ENCODE measurements around the gene LEMD1. TPM values are rescaled to one million over a fixed set of nuclear protein-coding genes. Genes with fewer than 3 reads are reported as not detected.

The LEMD1 gene
- total RNA-seq, 2 experiments from 2014 or later: 2.2 to 2.5 TPM

DNA sequence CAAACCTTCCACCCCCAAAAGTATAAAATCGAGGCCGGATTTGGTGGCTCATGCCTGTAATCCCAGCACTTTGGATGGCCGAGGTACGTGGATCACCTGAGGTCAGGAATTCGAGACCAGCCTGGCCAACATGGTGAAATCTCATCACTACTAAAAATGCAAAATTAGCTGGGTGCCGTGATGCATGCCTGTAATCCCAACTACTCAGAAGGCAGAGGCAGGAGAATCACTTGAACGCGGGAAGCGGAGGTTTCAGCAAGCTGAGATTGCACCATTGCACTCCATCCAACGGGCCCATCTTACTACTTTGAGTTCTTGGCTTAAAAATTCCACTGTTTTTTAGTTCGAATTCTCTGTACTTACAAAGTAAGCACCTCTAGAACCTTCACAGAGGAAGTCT, 76.1 kb downstream of the LEMD1 start:
- CTCF ChIA-PET: interaction anchor here (0.7 to 2.8 kb wide), 7 partner anchors 9 to 141 kb away, joined by 3 to 11 read pairs (median 6); no protein-coding TSS in a partner anchor

DNA sequence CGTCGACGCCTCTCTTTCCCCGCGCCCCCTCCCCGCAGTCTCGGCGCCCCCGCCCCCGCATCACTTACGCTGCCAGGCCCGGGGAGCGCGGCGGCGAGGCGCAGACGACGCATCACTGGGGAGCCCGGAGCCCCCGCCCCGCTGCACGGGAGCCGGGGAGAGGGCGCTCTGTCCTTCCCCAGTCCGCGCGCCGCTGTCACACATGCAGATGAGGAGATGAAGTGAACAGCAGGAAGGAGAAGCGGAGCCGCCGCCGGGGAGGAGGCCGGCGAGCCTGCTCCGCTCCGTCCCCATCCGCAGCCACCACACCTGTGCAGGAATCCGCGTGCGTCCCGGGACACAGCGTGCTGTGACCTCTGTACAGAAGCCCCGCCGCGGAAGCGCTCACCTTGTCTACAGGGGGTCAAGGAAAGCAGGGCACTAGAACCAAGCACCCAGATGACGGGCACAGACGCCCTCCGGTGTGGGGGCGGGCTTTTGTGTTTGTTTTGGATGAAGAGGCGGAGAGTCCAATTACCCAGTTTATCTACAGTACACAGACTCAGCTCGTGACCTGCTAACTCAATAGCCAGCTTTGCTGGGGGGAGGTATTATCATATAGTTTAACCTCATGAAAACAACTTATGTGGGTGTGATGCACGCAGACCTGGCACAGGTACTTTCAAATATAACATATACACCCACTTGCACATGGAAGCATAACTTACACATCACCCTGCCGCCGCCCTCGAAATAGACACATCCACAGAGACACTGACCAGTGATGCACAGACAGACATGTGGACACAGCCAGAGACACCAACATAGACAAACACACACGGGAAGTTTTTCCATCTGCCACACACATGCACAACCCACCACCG, 77.6 kb downstream of the LEMD1 start:
- Mint-ChIP-seq H3K9me3 (no peaks in the 10 kb centered on the region), H3K27ac (no peak overlapping the region), H3K4me3 (peak overlapping the region; percentile 54), H3K4me1 (ENCODE audit: low read depth) (peaks cover 8% of the 10 kb centered on the region), H3K27me3 (peaks cover 47% of the 10 kb centered on the region), H3K36me3 (no peaks in the 10 kb centered on the region)
- peak; percentile 65 for DNase-seq
- ChIA-PET CTCF (interaction anchor here (1.0 to 2.8 kb wide), 5 partner anchors 7 to 179 kb away, joined by 3 to 11 read pairs (median 8); no protein-coding TSS in a partner anchor), POLR2A (no interaction called here)
- intact Hi-C loops (cut with micrococcal nuclease): no loop called here

More for the DNA sequence above, 76.1 kb downstream of the LEMD1 start:
- DNase-seq: no peak
- intact Hi-C loops (cut with micrococcal nuclease): no loop called here
- Mint-ChIP-seq H3K4me1 (ENCODE audit: low read depth) (peaks cover 6% of the 10 kb centered on the region), H3K4me3 (no peak overlapping the region), H3K27ac (no peak overlapping the region), H3K27me3 (peaks cover 47% of the 10 kb centered on the region), H3K36me3 (no peaks in the 10 kb centered on the region), H3K9me3 (no peaks in the 10 kb centered on the region)
- POLR2A ChIA-PET: no interaction called here

DNA sequence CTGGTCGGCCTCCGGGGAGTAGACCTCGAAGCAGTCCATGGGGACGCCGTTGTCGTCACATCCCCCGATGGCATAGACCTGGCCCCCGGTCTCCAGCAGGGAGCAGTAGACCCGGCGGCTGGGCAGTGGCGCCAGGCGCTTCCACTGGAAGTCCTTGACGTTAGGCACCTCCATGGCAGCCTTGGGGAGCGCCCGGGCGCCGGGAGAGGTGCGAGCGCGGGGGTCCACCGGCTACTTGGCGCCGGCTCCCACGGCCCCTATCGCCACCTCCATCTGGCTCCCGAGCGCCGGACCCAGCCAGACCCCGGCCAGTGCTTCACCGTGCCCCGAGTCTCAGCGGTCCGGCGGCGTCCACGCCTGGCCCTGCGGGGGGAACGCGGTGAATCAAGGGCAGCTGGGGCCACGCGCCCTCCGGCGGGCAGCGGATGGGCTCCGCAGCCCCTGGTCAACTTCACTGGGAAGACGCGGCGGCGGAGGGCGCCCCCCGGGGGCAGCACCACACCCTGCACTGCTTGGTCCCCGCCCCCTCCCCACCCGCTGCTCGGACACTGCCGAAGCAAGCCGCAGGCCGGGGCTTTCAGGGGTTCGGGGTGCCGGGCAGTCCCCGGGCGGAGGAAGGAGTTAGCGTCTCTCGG, 78.3 kb downstream of the LEMD1 start:
- ChIA-PET POLR2A (no interaction called here), CTCF (no interaction called here)
- no peaks in the 10 kb centered on the region for H3K36me3 Mint-ChIP-seq
- no peaks in the 10 kb centered on the region for H3K9me3 Mint-ChIP-seq
- H3K27me3 Mint-ChIP-seq: peaks cover 43% of the 10 kb centered on the region
- intact Hi-C loops (cut with micrococcal nuclease): no loop called here
- no peak overlapping the region for H3K27ac Mint-ChIP-seq
- H3K4me3 Mint-ChIP-seq: no peak overlapping the region
- H3K4me1 Mint-ChIP-seq (ENCODE audit: low read depth): peaks cover 8% of the 10 kb centered on the region
- DNase-seq: peak; percentile 36

DNA sequence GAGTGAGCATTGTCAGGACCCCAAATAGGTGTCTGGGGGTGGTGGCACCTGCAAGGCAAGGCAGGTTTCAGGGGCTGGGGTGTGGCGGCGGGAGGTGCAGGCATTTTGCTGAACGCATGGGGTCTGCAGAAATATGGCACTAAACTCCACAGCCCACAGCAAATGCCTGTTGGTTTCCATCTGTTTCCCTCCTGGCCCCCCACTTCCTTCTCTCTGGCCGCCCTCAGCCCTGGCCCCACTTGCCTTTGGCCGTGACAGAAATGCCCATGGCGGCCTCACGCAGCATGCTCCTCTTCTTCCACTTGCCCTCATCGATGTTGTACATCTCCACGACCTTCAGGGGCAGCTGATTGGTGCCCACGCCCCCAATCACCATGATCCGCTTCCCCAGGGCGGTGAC, 78.9 kb downstream of the LEMD1 start:
- no peaks in the 10 kb centered on the region for H3K9me3 Mint-ChIP-seq
- CTCF ChIA-PET: interaction anchor here (1.0 to 1.2 kb wide), 2 partner anchors 12 to 182 kb away, joined by 3 to 4 read pairs; no protein-coding TSS in a partner anchor
- H3K27me3 Mint-ChIP-seq: peaks cover 39% of the 10 kb centered on the region
- no peaks in the 10 kb centered on the region for H3K36me3 Mint-ChIP-seq
- no peak overlapping the region for H3K4me3 Mint-ChIP-seq
- POLR2A ChIA-PET: no interaction called here
- H3K27ac Mint-ChIP-seq: no peak overlapping the region
- H3K4me1 Mint-ChIP-seq (ENCODE audit: low read depth): peaks cover 8% of the 10 kb centered on the region
- no peak for DNase-seq
- intact Hi-C loops (cut with micrococcal nuclease): no loop called here

DNA sequence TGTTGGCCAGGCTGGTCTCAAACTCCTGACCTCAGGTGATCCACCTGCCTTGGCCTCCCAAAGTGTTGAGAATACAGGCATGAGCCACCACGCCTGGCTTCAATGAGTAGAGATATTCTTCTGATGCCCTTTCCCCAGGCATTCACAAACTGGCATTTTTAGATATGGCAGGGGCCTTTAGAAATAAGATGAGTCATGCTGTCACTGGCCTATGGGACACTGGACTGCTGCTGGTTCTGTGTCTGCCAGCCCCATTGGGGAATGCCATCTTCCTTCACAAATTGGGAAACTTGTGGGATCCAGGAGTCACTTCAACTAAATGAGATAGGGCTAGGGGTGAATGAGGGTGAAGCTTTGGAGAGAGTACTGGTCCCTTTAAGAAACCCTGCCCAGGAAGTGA, 81.2 kb downstream of the LEMD1 start:
- Mint-ChIP-seq H3K27ac (no peak overlapping the region), H3K4me3 (no peak overlapping the region), H3K36me3 (no peaks in the 10 kb centered on the region), H3K4me1 (ENCODE audit: low read depth) (peaks cover 8% of the 10 kb centered on the region), H3K27me3 (peaks cover 26% of the 10 kb centered on the region), H3K9me3 (no peaks in the 10 kb centered on the region)
- ChIA-PET POLR2A (no interaction called here), CTCF (interaction anchor here (1.7 kb wide), 1 partner anchor 67 kb away, joined by 8 read pairs; no protein-coding TSS in a partner anchor)
- intact Hi-C loops (cut with micrococcal nuclease): no loop called here
- DNase-seq: no peak

DNA sequence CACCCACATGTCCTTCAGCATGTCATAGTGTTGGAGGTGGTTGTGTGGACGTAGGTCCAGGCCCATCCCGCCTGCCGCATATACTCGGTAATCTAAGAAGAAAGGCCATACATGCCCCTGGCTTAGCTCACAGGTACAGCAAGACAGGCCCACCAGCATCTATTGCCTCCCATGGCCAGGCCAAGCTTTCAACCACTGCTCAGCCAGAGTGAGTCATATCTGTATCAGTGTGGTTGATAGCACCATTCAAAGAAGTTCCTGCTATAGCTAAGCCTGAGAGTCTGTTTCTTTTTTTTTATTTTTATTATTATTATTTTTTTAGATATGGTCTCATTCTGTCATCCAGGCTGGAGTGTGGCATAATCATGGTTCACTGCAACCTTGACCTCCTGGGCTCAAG, 82.1 kb downstream of the LEMD1 start:
- H3K36me3 Mint-ChIP-seq: no peaks in the 10 kb centered on the region
- DNase-seq: no peak
- H3K4me3 Mint-ChIP-seq: no peak overlapping the region
- no peak overlapping the region for H3K27ac Mint-ChIP-seq
- ChIA-PET POLR2A (no interaction called here), CTCF (interaction anchor here (0.6 to 1.9 kb wide), 6 partner anchors 9 to 185 kb away, joined by 3 to 16 read pairs (median 4); no protein-coding TSS in a partner anchor)
- intact Hi-C loops (cut with micrococcal nuclease): loop anchor here (5.0 kb wide), 1 partner anchor 148 kb away; no protein-coding TSS in a partner anchor
- peaks cover 19% of the 10 kb centered on the region for H3K27me3 Mint-ChIP-seq
- H3K4me1 Mint-ChIP-seq (ENCODE audit: low read depth): peaks cover 8% of the 10 kb centered on the region
- no peaks in the 10 kb centered on the region for H3K9me3 Mint-ChIP-seq

DNA sequence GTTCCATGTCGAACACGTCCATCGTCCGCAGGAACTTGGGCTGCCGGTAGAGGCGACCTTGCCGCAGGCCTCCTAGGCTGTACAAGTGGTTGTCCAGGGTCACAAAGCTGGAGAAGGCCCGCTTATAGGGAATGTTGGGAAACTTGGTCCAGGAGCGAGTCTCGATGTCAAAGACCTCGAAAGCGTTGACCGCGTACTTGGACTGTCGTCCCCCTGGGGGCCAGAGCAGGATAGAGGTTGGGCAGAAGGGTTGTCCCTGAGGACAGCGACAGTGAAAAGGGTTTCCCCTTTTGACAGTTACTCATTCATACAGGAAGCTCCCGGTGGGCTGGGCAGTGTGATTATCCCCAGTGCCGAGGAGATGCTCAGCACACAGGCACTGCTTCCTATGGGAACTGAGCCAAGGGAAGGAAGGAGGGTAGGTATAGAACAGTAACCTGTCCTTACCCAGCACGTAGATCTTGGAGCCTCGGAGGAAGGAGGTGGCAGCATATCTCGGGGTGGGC, 82.6 kb downstream of the LEMD1 start:
- ChIA-PET CTCF (interaction anchor here (0.6 to 28.8 kb wide), 8 partner anchors 10 to 185 kb away, joined by 3 to 1370 read pairs (median 6); no protein-coding TSS in a partner anchor), POLR2A (no interaction called here)
- DNase-seq: no peak
- H3K27me3 Mint-ChIP-seq: peaks cover 14% of the 10 kb centered on the region
- H3K9me3 Mint-ChIP-seq: no peaks in the 10 kb centered on the region
- H3K27ac Mint-ChIP-seq: no peak overlapping the region
- H3K36me3 Mint-ChIP-seq: no peaks in the 10 kb centered on the region
- H3K4me3 Mint-ChIP-seq: no peak overlapping the region
- peaks cover 4% of the 10 kb centered on the region for H3K4me1 Mint-ChIP-seq (ENCODE audit: low read depth)
- intact Hi-C loops (cut with micrococcal nuclease): loop anchor here (5.0 kb wide), 1 partner anchor 148 kb away; no protein-coding TSS in a partner anchor

DNA sequence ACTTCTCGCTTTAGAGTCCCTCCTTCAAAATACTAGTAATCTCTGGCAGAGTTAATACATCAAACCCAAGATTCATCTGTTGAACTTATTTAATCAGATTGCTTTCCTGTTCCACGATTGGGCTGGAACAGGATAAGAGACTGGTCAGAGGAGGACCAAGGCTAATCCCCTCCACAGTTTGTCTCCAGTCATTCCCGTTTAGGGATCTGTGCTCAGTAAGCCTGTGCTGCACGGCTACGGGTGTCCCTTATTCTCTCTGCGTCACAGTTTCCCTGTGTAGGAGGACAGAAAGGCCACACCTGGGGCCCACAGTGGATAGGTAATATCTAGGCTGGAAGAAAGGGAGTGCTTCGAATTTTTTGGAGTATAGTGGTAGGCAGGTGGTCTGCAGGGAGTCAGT, 83.8 kb downstream of the LEMD1 start:
- Mint-ChIP-seq H3K27ac (no peak overlapping the region), H3K4me3 (no peak overlapping the region), H3K27me3 (peaks cover 10% of the 10 kb centered on the region), H3K4me1 (ENCODE audit: low read depth) (peaks cover 3% of the 10 kb centered on the region), H3K9me3 (no peaks in the 10 kb centered on the region), H3K36me3 (no peaks in the 10 kb centered on the region)
- CTCF ChIA-PET: interaction anchor here (0.7 to 28.8 kb wide), 10 partner anchors 7 to 184 kb away, joined by 3 to 1370 read pairs (median 22); no protein-coding TSS in a partner anchor
- DNase-seq: no peak
- intact Hi-C loops (cut with micrococcal nuclease): loop anchor here (5.0 kb wide), 1 partner anchor 149 kb away; no protein-coding TSS in a partner anchor
- POLR2A ChIA-PET: no interaction called here

DNA sequence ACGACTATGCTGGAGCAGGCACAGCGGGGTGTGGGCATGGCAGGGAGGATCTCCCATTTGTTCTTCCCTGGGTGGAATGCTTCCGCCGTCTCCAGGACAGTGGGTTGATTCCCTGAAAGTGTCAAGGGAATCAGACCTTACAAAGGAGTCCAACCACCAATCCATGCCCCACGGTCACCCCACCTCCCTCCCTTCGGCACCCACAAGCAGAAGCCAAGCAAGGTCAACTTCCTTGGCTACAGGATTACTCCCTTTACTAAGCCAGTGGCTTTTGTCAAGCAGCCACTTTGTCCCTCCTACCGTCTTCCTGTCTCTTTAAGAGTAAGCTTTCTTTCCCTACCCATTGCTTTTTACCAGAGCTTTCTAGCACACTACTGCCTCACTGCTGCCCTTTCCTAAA, 84.4 kb downstream of the LEMD1 start:
- Mint-ChIP-seq H3K27ac (no peak overlapping the region), H3K36me3 (no peaks in the 10 kb centered on the region), H3K27me3 (peaks cover 4% of the 10 kb centered on the region), H3K4me3 (no peak overlapping the region), H3K4me1 (ENCODE audit: low read depth) (peaks cover 3% of the 10 kb centered on the region), H3K9me3 (no peaks in the 10 kb centered on the region)
- no peak for DNase-seq
- intact Hi-C loops (cut with micrococcal nuclease): loop anchor here (5.0 kb wide), 1 partner anchor 150 kb away; no protein-coding TSS in a partner anchor
- POLR2A ChIA-PET: interaction anchor here (0.6 kb wide), 1 partner anchor 148 kb away, joined by 3 read pairs; no protein-coding TSS in a partner anchor
- CTCF ChIA-PET: interaction anchor here (0.6 to 28.8 kb wide), 20 partner anchors 8 to 295 kb away, joined by 3 to 1370 read pairs (median 4); no protein-coding TSS in a partner anchor

DNA sequence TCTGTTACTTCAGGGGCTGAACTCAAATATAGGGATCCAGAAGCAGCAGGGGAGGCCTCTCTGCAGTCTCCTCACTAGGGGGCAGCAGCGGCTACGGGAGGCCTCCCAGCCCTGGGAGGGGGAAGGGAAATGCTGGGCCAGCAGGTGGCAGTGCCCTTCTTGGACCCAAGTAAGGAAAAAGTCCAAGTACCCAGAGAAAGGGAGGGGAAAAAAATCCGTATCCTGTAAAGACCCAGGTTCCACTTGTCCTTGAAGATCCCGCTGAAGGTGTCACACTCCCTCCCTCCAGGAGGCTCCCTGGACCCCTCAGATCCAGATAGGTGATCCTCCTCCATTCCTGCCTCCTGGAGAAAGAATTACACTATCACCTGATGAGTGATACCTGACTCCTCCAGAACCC, 86.2 kb downstream of the LEMD1 start:
- Mint-ChIP-seq H3K27ac (no peak overlapping the region), H3K36me3 (no peaks in the 10 kb centered on the region), H3K9me3 (no peaks in the 10 kb centered on the region), H3K4me1 (ENCODE audit: low read depth) (peaks cover 3% of the 10 kb centered on the region), H3K27me3 (no peaks in the 10 kb centered on the region), H3K4me3 (no peak overlapping the region)
- POLR2A ChIA-PET: no interaction called here
- DNase-seq: peak; percentile 89
- intact Hi-C loops (cut with micrococcal nuclease): loop anchor here (1.0 to 5.0 kb wide), 2 partner anchors 152 to 189 kb away; no protein-coding TSS in a partner anchor
- CTCF ChIA-PET: interaction anchor here (0.6 to 28.8 kb wide), 32 partner anchors 10 to 350 kb away, joined by 3 to 1370 read pairs (median 4); partner anchors contain the start of gene NUAK2

DNA sequence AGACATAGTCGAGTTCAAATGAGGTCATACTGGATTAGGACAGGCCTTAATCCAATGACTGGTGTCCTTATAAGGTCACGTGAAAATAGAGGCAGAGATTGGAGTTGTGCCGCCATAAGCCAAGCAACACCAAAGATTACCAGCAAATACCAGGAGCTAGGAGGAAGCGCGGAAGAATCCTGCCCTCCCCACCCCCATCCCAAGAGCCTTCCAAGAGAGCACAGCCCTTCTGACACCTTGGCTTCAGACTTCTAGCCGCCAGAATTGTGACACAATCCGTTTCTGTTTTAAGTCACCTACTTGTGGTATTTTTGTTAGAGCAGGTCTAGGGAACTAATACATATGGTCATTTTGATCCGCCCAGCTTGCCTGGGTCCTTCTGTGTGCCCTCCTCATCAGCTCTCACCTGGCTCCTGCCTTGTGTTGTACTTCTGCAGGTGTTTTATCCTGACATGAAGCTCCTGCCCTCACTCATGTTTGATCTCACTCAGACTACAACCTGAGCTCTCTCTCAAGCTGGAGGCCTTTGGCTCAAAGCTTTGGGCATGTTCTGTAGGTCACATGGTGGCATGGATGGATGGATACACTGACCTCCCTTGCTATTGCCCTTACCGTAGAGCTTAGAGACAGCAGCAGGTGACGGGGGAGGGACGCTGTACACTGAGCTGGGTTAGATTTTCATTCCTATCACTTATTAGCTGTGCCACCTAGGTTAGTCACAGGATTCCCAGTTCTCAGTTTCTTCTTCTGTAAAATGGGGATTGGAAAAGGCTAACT, 89.7 kb downstream of the LEMD1 start:
- no peaks in the 10 kb centered on the region for H3K4me1 Mint-ChIP-seq (ENCODE audit: low read depth)
- H3K9me3 Mint-ChIP-seq: no peaks in the 10 kb centered on the region
- intact Hi-C loops (cut with micrococcal nuclease): no loop called here
- no peak overlapping the region for H3K4me3 Mint-ChIP-seq
- ChIA-PET POLR2A (interaction anchor here (0.6 kb wide), 1 partner anchor 73 kb away, joined by 3 read pairs; no protein-coding TSS in a partner anchor), CTCF (interaction anchor here (0.7 to 28.8 kb wide), 5 partner anchors 8 to 327 kb away, joined by 3 to 1370 read pairs (median 14); no protein-coding TSS in a partner anchor)
- H3K27ac Mint-ChIP-seq: no peak overlapping the region
- H3K27me3 Mint-ChIP-seq: peaks cover 2% of the 10 kb centered on the region
- no peak for DNase-seq
- no peaks in the 10 kb centered on the region for H3K36me3 Mint-ChIP-seq

Measured in activated CD4-positive, alpha-beta memory T cell treated with anti-CD3 and anti-CD28 coated beads for 36 hours (primary cell).